HFFc6 (cell line): ENCODE measurements around the gene GNAO1. TPM values are rescaled to one million over a fixed set of nuclear protein-coding genes. Genes with fewer than 3 reads are reported as not detected.

Source experiments
- DNase-seq: peaks from one replicate; pipeline ENCODE4 v3.0.0-alpha.2; 2018
- H3K27ac Mint-ChIP-seq: 2 replicates; pipeline ENCODE4 v1.8.0; 2020; ENCODE audit warnings: mild to moderate bottlenecking, mixed read lengths
- H3K27me3 Mint-ChIP-seq: 2 replicates; pipeline ENCODE4 v1.8.0; 2021; ENCODE audit warnings: mild to moderate bottlenecking, moderate library complexity, mixed read lengths; ENCODE audit not compliant: insufficient read depth
- H3K36me3 Mint-ChIP-seq: 2 replicates; pipeline ENCODE4 v1.8.0; 2021; ENCODE audit warnings: low read depth, mixed read lengths
- H3K4me1 Mint-ChIP-seq: 2 replicates; pipeline ENCODE4 v1.8.0; 2020; ENCODE audit warnings: low read depth, mixed read lengths
- H3K4me3 Mint-ChIP-seq: 2 replicates; pipeline ENCODE4 v1.8.0; 2020; ENCODE audit warnings: mild to moderate bottlenecking, moderate library complexity, mixed read lengths
- H3K9me3 Mint-ChIP-seq: 2 replicates; pipeline ENCODE4 v1.8.0; 2020; ENCODE audit warnings: mild to moderate bottlenecking, mixed read lengths
- CTCF ChIP-seq: fragments of 200-600 bp; sonication (generic); IDR thresholded peaks from 2 replicates; pipeline ENCODE4 v1.5.0; 2021; ENCODE audit warnings: antibody characterized with exemption, mild to moderate bottlenecking
- total RNA-seq, 6 experiments: library from RNA; stranded (reverse); fragmentation: NEBNext Ultra II Directional; extraction: Animal tissue kit (Norgen Biotek cat#: 25700); gene quantifications; 2 replicates in 1 of 6; 3 replicates in 5 of 6; pipeline ENCODE4 v1.2.3, GENCODE V29; 2021

Gene GNAO1
- total RNA-seq, 6 experiments from 2014 or later, result 0.07 to 0.48 (median 0.37) TPM; not detected in 1

GRCh38 chr16:56367764-56368163, 176.5 kb downstream of the GNAO1 start:
- H3K4me3 Mint-ChIP-seq, result no peak overlapping the region
- H3K27ac Mint-ChIP-seq, result no peak overlapping the region
- no peak for TF ChIP-seq CTCF

GRCh38 chr16:56368545-56368944, 177.3 kb downstream of the GNAO1 start:
- no peak overlapping the region for H3K27ac Mint-ChIP-seq
- no peak for DNase-seq
- no peak for TF ChIP-seq CTCF
- no peaks in the 10 kb centered on the region for H3K27me3 Mint-ChIP-seq
- no peaks in the 10 kb centered on the region for H3K9me3 Mint-ChIP-seq
- peaks cover 6% of the 10 kb centered on the region; the same call in 1 of the 2 replicates for H3K36me3 Mint-ChIP-seq
- H3K4me3 Mint-ChIP-seq, result no peak overlapping the region
- H3K4me1 Mint-ChIP-seq, result peaks cover 37% of the 10 kb centered on the region

More at GRCh38 chr16:56367764-56368163, 176.5 kb downstream of the GNAO1 start:
- H3K9me3 Mint-ChIP-seq, result no peaks in the 10 kb centered on the region
- no peaks in the 10 kb centered on the region for H3K36me3 Mint-ChIP-seq
- no peak for DNase-seq
- H3K4me1 Mint-ChIP-seq, result peaks cover 32% of the 10 kb centered on the region
- H3K27me3 Mint-ChIP-seq, result no peaks in the 10 kb centered on the region

GRCh38 chr16:56369202-56369601, 177.9 kb downstream of the GNAO1 start:
- Mint-ChIP-seq H3K36me3 (peaks cover 9% of the 10 kb centered on the region), H3K27me3 (no peaks in the 10 kb centered on the region), H3K9me3 (no peaks in the 10 kb centered on the region), H3K4me3 (no peak overlapping the region), H3K4me1 (peaks cover 39% of the 10 kb centered on the region), H3K27ac (no peak overlapping the region)
- no peak for DNase-seq
- no peak for TF ChIP-seq CTCF

DNA sequence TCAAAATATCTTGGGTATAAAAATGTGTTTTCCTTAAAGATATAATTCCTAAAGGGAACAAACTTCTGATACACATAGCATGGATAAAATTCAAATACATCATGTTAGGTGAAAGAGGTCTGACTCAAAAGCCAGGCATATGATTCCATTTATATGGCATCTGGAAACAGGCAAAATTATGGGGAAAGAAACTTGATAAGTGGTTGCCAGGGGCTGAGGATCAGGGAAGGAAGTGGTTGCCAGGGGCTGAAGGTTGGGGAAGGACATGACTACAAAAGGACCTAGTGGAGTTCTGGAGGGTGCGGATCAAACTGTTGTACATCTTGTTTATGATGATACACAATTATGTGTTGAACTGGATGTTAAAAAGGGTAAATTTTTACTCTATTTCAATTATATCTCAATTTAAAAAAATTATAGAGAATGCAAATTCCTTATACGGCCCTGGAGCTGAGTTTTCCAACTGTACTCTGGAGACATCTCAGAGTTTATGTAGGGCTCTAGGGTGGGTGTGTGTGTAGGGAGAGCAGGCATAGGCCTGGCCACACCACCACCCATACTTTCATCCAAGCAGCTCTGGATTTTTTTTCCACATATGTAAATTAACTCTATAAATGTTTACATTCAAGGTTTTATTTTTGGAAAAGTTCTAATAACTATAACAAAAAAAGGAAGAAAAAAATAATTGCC, 179.0 kb downstream of the GNAO1 start:
- Mint-ChIP-seq H3K9me3 (no peaks in the 10 kb centered on the region), H3K27ac (peak overlapping the region; percentile 38), H3K4me1 (peaks cover 39% of the 10 kb centered on the region), H3K36me3 (peaks cover 13% of the 10 kb centered on the region), H3K27me3 (no peaks in the 10 kb centered on the region), H3K4me3 (peak overlapping the region; percentile 60)
- no peak for DNase-seq
- TF ChIP-seq CTCF, result no peak

DNA sequence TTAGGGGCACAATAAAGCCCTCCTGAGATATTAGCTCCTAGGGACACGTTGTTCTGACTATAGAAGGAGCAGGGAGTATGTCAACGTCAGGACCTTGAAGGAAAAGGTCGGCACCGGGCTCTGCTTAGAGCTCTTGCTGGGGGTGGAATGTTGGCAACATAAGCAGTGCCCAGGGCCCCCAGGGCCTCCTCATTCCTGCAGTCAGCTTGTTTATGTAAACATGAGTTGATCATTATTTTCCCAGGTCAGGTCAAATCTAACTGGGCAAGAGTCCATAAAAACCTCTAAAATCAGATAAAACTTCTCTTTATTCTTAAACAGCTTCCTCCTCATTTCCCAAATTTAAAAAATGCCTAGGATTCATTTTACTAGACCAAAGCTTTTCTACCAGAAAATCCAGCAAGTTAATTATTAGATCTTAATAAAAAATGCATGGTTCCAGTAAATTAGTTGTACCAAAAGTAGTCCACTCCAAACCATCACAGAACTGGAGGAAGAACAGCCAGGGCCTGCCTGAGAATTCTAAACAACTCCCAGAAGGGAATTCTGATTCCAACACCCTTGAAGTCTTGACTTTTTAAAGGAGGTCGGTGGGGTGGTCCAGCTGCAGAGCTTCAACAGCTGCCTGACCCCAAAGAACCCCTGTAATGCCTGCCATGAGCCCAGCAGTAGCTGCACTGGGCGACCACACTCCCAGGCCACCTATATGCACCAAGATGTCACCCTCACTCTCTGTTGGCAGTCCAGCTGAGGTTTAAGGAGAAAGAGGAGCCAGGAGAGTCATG, 179.8 kb downstream of the GNAO1 start:
- peaks cover 39% of the 10 kb centered on the region for H3K4me1 Mint-ChIP-seq
- peak overlapping the region; percentile 60 for H3K4me3 Mint-ChIP-seq
- no peak for TF ChIP-seq CTCF
- DNase-seq, result peak; percentile 64
- peaks cover 13% of the 10 kb centered on the region for H3K36me3 Mint-ChIP-seq
- no peaks in the 10 kb centered on the region for H3K9me3 Mint-ChIP-seq
- H3K27me3 Mint-ChIP-seq, result no peaks in the 10 kb centered on the region
- peak overlapping the region; percentile 38 for H3K27ac Mint-ChIP-seq
